ENCODE data around the gene NRDC. TPM values are rescaled to one million over a fixed set of nuclear protein-coding genes. Genes with fewer than 3 reads are reported as not detected.

NRDC gene
- total RNA-seq, 1 experiment from 2014 or later, result 147 TPM

GRCh38 chr1:51789342-51789741 is 89.2 kb downstream of the NRDC start:
- Histone ChIP-seq H4K91ac (ENCODE audit: insufficient read length, low read depth, low read length) (no peak overlapping the region), H3K4me2 (ENCODE audit: insufficient read depth, insufficient read length, low read length) (no peak overlapping the region), H4K5ac (ENCODE audit: insufficient read length, low read depth, low read length) (no peak overlapping the region), H3K23ac (ENCODE audit: insufficient read length, low read depth, low read length) (no peak overlapping the region), H3K79me1 (ENCODE audit: insufficient read depth, low read depth, low read length, poor library complexity, severe bottlenecking) (no peaks in the 10 kb centered on the region), H3K9me3 (ENCODE audit: control insufficient read depth, low read depth, low read length) (no peaks in the 10 kb centered on the region), H3K9ac (ENCODE audit: extremely low read depth, insufficient read length, low read length) (no peak overlapping the region), H3K56ac (ENCODE audit: insufficient read length, low read depth, low read length) (no peak overlapping the region), H2BK20ac (ENCODE audit: low read depth, low read length, poor library complexity, severe bottlenecking) (no peak overlapping the region), H3K23me2 (ENCODE audit: insufficient read length, low read depth, low read length, poor library complexity, severe bottlenecking) (no peaks in the 10 kb centered on the region), H4K20me1 (ENCODE audit: control insufficient read depth, insufficient read depth, insufficient read length) (no peaks in the 10 kb centered on the region), H3T11ph (ENCODE audit: low read length) (no peak overlapping the region), H3K18ac (ENCODE audit: insufficient read length, low read depth, low read length) (no peak overlapping the region), H3K4me1 (ENCODE audit: insufficient read depth, low read length) (no peaks in the 10 kb centered on the region), H2AK5ac (ENCODE audit: insufficient read length, low read length) (no peak overlapping the region), H3K79me2 (ENCODE audit: insufficient read depth, low read length) (no peaks in the 10 kb centered on the region), H3K14ac (ENCODE audit: insufficient read depth, low read length) (no peak overlapping the region), H3K27ac (ENCODE audit: insufficient read length, low read depth, low read length) (no peak overlapping the region), H2AFZ (ENCODE audit: low read length) (no peak overlapping the region), H2BK12ac (ENCODE audit: insufficient read length, low read depth, low read length) (no peak overlapping the region), H3K4ac (ENCODE audit: low read depth, low read length) (no peak overlapping the region), H3K27me3 (ENCODE audit: insufficient read depth, low read length) (no peaks in the 10 kb centered on the region), H2BK5ac (ENCODE audit: insufficient read length, low read length) (no peak overlapping the region), H2BK120ac (ENCODE audit: low read depth, low read length, poor library complexity, severe bottlenecking) (no peak overlapping the region), H2BK15ac (ENCODE audit: low read depth, low read length) (no peak overlapping the region), H4K8ac (replicated peaks; ENCODE audit: insufficient read length, low read depth, low read length) (no peak overlapping the region)
- no CpG with 5 or more reads among the region's 1 CpG for WGBS (ENCODE audit: extremely low coverage, insufficient read length, low lambda C conversion rate)
- Mint-ChIP-seq H3K27me3 (ENCODE audit: low read depth) (no peaks in the 10 kb centered on the region), H3K4me3 (no peak overlapping the region), H3K9me3 (no peaks in the 10 kb centered on the region), H3K4me1 (no peaks in the 10 kb centered on the region), H3K36me3 (ENCODE audit: insufficient read depth in 1 of 3, low read depth in 3 of 3) (peaks cover 33 to 95% (median 89%) of the 10 kb centered on the region in 3 experiments; a peak in 6 of 7 replicates), H3K27ac (peak overlapping the region in 1 of 3 experiments; percentile 35; a peak in 1 of 7 replicates)
- TF ChIP-seq, protein P1, sequence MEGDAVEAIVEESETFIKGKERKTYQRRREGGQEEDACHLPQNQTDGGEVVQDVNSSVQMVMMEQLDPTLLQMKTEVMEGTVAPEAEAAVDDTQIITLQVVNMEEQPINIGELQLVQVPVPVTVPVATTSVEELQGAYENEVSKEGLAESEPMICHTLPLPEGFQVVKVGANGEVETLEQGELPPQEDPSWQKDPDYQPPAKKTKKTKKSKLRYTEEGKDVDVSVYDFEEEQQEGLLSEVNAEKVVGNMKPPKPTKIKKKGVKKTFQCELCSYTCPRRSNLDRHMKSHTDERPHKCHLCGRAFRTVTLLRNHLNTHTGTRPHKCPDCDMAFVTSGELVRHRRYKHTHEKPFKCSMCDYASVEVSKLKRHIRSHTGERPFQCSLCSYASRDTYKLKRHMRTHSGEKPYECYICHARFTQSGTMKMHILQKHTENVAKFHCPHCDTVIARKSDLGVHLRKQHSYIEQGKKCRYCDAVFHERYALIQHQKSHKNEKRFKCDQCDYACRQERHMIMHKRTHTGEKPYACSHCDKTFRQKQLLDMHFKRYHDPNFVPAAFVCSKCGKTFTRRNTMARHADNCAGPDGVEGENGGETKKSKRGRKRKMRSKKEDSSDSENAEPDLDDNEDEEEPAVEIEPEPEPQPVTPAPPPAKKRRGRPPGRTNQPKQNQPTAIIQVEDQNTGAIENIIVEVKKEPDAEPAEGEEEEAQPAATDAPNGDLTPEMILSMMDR (conservative IDR thresholded peaks at IDR 0.05), result no peak
- no peak for DNase-seq

All from H9 (cell line).